GM18907 (cell line): Measurements from ENCODE around the gene INO80D.
"Not testable (repeated sequence)": the region's sequence is repeated elsewhere in the genome, so short reads cannot be mapped to it uniquely, and the experiment has no call there.

ENCODE experiments used
- ATAC-seq: cut with Tn5 transposase; IDR thresholded peaks from one replicate; pipeline ENCODE4 v1.9.1; 2021; ENCODE audit warnings: mild to moderate bottlenecking, moderate library complexity; ENCODE audit not compliant: unreplicated experiment

Gene INO80D

DNA sequence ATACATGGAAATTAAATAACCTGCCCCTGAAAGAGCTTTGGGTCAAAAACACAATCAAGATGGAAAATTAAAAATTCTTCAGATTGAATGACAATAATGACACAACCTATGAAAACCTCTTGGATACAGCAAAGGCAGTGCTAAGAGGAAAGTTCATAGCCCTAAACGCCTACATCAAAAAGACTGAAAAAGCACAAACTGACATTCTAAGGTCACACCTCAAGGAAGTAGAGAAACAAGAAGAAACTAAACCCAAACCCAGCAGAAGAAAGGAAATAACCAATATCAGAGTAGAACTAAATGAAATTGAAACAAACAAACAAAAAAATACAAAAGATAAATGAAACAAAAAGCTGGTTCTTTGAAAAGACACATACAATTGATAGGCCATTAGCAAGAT lies 52.5 kb downstream of the INO80D start:
- not testable (repeated sequence) for ATAC-seq

DNA sequence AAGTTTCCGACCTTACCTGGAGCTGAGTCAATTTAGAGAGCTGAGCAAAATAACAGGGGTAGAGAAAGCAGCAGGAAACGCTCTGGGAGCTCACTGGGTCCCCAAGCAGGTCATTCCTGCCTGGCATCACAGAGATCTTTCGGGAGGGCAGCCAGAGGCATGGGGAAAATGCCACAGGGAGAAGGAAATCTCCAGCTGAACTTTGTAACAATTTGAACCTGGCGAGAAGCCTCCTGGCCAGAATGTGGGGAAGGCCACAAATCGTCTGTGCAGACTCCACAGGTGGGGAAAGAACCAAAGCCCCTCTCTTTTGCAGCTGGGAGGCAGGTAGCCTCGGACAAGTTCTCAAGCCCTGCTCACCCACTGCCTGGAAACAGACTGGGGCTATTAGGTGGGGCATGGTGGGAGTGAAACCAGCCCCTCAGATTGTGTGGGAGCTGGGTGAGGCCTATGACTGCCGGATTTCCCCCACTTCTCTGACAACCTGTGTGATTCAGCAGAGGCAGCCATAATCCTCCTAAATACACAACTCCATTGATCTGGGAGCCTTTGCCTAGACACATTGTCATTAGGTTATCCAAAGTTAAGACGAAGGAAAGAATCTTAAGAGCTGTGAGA lies 53.9 kb downstream of the INO80D start:
- no peak for ATAC-seq

DNA sequence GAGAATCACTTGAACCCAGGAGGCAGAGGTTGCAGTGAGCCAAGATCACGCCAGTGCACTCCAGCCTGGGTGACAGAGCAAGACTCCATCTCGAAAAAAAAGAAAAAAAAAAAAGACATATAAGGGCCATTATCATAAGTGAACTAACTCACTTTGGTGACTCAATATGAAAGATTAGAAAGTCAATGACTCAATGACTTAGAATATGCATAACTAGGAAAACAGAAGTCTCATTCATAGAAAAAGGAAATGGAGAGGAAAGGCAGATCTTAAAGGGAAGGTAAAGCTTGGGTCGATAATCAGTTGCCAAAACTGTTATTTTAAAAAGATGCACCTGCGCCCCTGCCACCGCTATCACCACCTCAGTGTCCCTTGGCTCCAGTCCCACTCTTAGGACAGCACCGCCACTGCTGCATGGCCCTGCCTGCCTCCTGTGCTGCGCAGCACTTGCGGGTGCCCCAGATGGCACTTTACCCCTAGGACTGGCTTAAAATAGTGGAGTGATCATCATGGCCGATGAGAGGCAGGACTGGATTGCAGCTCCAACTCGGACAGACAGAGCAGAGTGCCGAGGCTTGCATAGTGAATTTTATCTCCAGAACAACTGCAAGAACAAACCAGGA lies 54.7 kb downstream of the INO80D start:
- peak; percentile 86 for ATAC-seq

DNA sequence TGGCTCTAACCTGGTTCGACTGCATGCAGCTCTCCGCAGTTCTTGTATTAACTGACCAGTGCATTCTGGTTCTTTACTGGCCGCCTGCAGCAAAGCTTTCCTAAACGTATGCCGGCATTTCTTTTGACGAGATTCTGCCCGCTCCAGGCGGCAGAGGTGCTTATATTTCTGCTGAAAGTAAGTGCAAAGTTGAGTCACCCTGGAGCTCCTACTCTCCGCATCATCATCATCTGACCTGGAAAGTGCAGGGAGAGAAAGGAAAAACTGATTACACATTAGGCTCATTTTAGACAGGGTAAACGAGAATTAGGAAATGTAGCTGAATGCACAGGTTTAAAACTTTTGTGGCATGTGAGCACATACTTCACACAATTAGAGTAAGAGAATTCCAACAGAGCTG lies 57.9 kb downstream of the INO80D start:
- no peak for ATAC-seq

DNA sequence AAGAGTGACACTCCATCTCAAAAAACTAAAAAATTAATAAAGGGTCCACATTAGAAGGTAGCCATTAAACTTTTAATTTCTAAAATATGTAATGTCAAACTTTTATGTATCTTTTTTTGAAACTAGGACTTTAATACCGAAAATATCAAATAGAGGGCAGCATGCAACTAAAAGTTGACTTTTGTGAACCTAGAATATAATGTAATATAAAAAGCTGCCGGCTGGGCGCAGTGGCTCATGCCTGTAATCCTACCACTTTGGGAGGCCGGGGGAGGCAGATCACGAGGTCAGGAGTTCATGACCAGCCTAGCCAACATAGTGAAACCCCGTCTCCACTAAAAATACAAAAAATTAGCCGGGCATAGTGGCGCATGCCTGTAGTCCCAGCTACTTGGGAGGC lies 62.8 kb downstream of the INO80D start:
- no peak for ATAC-seq

DNA sequence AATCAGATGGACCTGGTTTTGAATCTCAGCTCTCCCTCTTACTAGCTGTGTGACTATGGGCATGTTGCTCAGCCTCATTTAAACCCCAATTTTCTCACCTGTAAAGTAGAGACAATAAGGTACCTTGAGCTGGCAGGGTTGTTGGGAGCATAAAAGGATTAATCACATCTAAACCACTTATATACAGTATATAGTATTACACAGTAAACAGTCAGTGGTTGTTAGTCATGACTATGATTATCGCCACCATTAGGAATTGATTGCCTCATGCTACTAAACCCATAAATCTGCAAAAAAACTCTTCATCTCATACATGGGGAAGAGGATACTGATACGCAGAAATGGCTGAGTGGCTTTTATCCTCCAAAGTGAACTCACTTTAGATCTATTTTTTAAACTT lies 65.8 kb downstream of the INO80D start:
- no peak for ATAC-seq

DNA sequence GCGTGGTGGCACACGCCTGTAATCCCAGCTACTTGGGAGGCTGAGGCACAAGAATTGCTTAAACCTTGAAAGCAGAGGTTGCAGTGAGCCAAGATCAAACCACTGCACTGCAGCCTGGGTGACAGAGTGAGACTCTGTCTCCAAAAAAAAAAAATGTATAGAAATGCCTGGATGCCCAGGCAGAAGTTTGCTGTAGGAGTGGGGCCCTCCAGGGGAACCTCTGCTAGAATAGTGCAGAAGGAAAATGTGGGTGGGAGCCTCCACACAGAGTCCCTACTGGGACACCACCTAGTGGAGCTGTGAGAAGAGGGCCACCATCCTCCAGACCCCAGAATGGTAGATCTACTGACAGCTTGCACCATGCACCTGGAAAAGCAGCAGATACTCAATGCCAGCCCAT lies 70.2 kb downstream of the INO80D start:
- not testable (repeated sequence) for ATAC-seq

DNA sequence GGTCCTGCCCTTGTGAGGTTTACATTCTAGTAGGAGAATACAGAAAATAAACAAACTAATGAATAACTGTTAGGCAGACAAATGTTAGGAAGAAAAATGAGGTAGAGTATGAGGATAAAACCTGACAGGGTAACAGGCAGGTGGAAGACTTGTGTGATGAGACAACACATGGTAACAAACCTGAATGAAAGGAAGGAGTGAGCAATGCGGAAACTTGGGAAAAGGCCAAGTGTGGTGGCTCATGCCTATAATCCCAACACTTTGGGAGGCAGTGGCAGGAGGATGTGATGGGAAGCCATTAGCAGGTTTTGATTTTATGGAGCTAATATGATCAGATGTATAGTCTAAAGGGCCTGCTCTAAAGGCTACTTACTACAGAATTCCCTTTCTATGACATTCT lies 74.2 kb downstream of the INO80D start:
- no peak for ATAC-seq

DNA sequence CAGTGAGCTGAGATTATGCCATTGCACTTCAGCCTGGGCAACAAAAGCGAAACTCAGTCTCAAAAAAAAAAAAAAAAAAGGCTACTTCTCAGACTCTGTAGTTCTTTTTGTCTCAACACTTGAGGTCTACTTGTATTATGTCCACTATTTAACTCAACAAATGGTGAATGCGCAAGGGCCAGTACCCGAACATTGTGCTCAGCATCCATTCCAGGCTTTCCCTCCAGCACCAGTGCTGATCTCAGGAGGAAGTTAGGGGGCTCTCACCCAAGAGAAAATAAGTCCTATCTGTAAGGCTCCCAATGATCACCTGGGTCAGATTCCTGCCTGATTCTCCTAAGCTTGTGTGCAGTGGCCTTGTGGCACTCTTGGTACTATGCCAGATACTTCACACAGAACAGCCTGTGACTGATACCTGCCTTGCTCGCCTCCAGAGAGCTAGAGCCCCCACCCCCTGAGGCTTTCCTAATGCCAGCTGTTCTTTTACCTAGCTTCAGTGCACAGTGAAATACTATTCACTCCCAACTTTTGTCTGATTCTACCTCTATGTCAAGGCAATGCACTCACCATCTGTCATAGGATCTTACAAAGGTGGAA lies 74.9 kb downstream of the INO80D start:
- ATAC-seq = no peak

DNA sequence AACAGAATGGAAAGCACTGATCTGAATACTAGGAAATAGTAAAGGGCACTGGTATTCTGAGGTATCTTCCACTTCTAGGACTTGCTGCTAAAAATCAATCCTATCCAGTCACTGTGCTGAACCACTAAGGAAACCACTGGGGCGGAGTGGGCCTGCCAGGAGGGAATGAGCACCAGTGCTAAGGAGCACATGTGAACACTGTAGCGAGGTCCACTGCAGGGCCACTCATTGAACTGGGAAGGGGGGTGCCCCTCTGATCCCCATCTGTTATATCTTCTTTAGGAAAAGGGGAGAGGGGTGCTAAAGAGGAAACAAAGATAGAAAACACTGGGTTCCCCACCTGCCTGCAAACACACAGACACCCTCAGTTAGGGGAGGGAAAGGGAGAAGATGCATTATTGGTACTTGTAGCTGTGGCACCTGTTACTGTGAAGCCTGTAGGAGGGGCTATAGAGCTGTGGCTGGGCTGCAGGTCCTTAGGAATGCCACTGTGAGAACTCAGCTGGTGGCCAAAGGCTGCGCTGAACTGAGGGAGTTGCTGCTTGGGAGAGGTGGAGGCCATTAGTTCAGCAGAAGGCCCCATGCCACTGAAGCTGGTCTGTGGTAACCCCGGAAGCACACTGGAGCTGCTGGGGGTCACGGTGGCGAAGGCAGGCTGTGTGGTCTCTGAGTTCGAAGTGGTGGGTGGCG lies 81.8 kb downstream of the INO80D start:
- ATAC-seq = no peak

DNA sequence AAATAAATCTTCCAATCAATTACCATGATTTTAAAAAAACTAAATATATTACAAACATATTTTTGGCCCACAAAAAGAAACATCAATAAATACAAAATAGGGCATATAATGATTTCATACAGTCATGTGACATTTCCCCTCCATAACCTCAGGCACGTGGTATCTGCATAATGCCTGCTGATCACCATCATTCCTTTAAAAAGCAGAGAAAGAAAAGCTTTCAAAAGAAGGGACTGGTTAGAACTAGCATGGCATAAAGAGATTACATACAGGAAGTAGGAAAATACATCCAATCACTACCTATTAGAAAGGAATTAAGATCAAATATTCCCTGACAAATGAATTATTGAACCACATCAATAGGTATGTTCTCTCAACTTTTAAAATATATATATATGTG lies 83.5 kb downstream of the INO80D start:
- ATAC-seq = no peak

DNA sequence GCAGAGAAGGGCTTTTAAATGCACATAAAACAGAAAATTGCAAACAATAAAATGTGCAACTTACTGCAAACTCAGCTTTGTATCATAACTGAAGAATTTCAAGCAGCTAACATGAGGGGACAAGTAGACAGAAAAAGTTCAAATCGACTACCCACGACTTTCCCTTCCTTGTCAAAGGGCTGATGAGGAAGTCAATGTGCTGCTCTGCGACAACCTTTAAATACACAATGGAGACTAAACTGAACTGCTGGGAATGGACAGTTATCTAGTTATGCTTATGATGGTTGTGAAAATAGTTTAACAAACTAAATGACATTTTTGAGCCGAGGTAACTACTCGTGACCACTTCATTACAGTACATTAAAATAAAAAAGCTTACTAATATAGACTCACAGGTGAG lies 84.1 kb downstream of the INO80D start:
- ATAC-seq = no peak

DNA sequence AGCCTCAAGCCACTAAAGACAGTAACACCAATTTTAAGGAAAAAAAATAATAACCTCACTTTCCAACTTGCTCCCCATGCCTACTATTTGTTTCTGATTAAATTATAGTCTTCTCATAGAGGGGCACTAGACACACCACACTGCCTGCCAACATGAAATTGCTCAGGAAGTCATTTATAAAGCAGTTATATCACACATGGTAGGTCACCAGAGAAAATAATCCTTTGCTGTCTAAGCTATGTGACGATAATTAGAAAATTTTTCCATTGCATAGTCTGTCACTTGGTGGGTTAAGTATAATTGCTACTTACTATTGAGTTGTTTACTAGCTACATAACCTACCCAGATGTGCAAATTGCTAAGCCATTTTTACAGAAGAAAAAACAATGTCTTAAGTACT lies 85.2 kb downstream of the INO80D start:
- no peak for ATAC-seq

DNA sequence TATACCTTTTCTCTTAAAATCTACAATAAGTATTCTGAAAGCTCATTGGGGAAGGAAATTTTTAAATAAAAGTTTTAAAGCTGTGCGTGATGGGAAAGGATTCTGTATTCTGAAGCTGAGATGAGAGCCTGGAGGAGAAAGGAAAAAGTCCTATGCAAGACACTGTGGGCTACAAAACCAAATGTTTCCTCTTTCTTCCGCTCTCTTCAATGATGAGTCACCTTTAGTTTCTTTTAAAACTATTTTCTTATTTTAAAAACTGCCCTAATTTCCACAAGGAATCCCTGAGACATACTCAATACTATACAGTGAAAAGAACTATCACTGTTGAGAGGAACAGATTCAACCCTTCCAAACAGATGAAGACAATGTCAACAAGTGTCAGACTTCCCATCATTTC lies 87.4 kb downstream of the INO80D start:
- ATAC-seq = no peak

DNA sequence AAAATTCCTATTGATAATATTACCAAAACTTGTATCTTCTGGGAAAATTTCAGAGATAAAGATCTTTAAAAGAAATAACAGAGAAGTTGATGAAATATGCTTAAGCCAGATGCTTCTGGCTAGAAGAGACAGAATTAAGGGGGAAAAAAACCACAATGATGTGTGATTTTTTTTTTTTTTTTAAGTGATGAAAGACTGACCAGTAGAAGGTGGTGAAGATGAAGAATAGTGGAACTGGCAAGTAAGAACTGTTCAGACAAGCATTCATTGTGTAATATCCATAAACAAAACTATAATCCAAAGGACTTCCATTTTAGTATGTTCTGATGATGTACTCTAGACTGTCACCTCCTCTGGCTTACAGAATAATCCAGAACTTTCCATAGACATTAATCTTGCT lies 89.8 kb downstream of the INO80D start:
- ATAC-seq = no peak

DNA sequence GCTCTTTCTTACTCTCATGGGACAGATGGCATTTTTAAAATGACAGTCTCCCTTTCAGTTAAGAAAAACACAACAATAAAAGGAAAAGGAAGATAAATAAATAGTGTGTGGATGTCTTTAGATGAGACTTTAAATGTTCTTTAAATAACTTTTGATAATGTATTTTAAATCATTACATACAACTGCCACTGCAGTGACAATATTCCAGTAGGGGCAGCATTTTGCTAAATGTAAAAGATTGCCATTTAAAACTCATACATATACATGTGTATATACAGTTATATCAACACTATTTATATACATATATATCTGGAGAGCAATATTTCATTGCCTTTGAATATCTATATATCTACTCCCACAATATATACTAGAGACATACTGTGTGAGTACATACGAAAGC lies 90.7 kb downstream of the INO80D start:
- ATAC-seq = no peak

DNA sequence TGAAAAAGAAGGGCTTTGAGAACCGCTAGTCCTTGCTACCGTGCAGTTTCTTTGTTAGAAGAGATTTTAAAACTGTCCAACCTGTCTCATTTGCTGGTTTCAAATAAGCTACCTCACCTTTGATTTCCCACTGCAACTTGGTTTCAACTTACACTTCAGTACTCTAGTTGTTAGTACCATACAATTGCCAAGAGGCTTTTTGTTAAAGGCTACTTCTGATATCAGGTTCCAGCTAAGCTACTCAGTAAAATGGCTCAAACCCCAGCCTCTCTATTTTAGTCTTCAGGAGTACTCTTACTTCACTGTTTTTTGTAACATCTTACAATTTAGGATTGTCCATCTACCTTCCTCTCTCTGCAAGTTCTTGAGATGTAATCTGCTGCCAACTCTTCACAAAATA lies 91.6 kb downstream of the INO80D start:
- ATAC-seq = no peak

DNA sequence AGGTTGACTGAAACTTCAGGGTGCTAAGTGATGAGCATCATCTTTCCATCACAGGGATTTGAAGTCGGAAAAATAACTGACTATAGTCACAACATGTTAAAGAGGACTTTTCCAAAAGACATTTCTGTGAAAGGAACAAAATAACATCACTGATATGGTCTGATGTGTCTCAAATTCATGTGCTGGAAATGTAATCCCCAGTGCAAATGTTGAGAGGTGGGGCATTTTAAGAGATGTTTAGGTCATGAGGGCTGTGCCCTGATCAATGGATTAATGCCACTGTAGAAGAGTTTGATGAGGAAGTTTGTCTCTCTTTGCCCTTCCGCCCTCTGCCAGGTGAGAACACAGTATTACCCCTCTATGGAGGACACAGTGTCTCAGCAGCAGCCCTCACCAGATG lies 95.9 kb downstream of the INO80D start:
- ATAC-seq = no peak

DNA sequence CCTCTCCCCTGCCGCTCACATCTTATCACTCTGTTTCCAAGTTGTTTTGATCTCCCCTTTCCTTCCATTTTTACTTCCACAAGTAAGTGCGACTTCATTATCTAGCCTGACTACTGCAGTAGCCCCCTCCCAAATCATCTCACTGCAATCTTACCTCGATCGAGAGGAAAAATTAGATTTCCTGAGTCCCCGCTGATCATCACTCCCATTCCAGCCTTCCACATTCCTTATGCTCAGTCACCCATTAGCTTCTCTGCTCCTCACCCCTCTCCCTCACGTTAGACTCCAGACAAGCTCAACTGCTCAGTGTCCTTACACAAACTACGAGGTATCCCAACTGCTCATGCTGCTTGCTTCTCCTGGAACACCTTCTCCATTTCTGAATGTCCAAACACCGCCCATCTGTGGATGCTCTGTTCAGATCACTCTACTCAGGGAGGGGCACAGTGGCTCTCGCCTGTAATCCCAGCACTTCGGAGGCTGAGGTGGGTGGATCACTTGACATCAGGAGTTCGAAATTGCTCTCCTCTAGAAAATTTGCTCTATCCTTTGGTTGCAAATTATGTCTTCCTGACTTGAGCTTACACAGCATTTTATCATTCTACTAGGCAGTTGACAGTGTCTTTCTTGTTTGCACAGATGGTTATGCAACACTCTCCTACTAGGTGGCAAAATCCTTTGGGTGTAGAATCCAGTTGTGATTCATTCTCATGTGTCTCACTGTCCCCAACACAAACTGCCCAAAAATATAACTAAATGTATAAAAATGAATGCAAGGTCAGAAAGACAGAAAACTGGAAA lies 96.5 kb downstream of the INO80D start:
- no peak for ATAC-seq

DNA sequence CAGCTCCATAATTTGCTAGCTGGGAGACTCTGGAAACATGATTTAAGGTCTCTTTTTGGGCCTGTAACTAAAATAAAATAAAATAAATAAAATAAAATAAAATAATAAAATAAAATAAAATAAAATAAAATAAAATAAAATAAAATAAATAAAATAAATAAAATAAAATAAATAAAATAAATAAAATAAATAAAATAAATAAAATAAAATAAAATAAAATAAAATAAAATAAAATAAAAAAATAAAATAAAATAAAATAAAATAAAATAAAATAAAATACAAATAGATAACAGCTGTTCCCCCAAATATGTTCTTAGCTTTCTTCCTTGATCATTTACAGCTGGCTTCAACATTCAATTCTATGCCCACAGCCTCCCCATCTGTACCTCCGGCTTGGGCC lies 97.3 kb downstream of the INO80D start:
- ATAC-seq = not testable (repeated sequence)

DNA sequence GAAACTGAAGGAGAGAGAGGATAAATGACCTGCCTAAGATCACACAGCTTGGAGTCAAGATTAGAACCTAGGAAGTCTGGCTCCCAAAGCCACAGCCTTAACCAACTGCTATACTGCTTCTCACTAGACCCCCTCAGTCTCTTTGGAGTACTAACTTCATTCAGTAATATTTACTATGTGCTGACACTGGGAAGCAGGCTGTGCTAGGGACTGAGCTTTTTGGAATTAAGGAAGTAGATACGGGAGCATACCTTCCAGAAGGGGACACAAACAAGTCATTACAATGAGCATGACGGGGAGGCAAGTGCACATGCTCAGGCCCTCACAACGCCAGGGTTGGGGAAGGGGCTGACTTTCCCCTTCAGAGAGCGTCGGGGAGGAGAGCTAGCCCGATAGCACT lies 97.7 kb downstream of the INO80D start:
- ATAC-seq = no peak
